Vagina (tissue), 2 donors: ENCODE results near the gene VAMP7. TPM values are rescaled to one million over a fixed set of nuclear protein-coding genes. Genes with fewer than 3 reads are reported as not detected.

ENCODE experiments used
- DNase-seq, 2 donors: peaks; one replicate each; pipeline ENCODE4 v3.0.0-alpha.2; 2017; ENCODE audit errors: extremely low spot score in 2 of 2
- H3K27ac ChIP-seq: fragments of 200-600 bp; sonication (generic); one replicate; pipeline ENCODE4 v1.5.1; 2019
- H3K27me3 ChIP-seq: fragments of 200-600 bp; sonication (generic); one replicate; pipeline ENCODE4 v1.5.1; 2019
- H3K36me3 ChIP-seq, 2 donors: fragments of 200-600 bp; sonication (generic); one replicate each; pipeline ENCODE4 v1.5.1; 2017 to 2019
- H3K4me1 ChIP-seq: fragments of 200-600 bp; sonication (generic); one replicate; pipeline ENCODE4 v1.5.1; 2019
- H3K4me3 ChIP-seq, 2 donors: fragments of 200-600 bp; sonication (generic); 1 replicate in 1 of 2; 2 replicates in 1 of 2; pipeline ENCODE4 v1.5.1; 2016 to 2019
- H3K9me3 ChIP-seq: fragments of 200-600 bp; sonication (generic); one replicate; pipeline ENCODE4 v1.5.1; 2019
- CTCF ChIP-seq, 3 experiments: fragments of 450-650 bp in 2 of 3; fragments of 200-600 bp in 1 of 3; sonication (generic) in 1 of 3; IDR thresholded peaks; one replicate each; pipeline ENCODE4 v1.5.1; 2017 to 2019; ENCODE audit warnings: antibody characterized with exemption in 3 of 3, mild to moderate bottlenecking in 2 of 3, moderate library complexity in 2 of 3
- POLR2A ChIP-seq, 2 donors: fragments of 450-650 bp; IDR thresholded peaks; one replicate each; pipeline ENCODE4 v1.6.1; 2017; ENCODE audit warnings: antibody characterized with exemption in 2 of 2, mild to moderate bottlenecking in 2 of 2, moderate library complexity in 2 of 2
- POLR2AphosphoS5 ChIP-seq, 2 donors: sonication (generic); formaldehyde crosslinking; IDR thresholded peaks; one replicate each; pipeline ENCODE4 v1.9.0; 2017; ENCODE audit warnings: antibody characterized with exemption in 2 of 2, mild to moderate bottlenecking in 2 of 2, low read depth in 1 of 2; ENCODE audit not compliant: insufficient read depth in 1 of 2
- intact Hi-C: fragments of 100-400 bp; cut with DNase I; formaldehyde crosslinking; loops from one replicate; pipeline ENCODE4 v1.15.1; 2023
- total RNA-seq: library from RNA; depleted of rRNA; stranded (reverse); fragments of >200 nt; gene quantifications from one replicate; pipeline ENCODE4 v1.2.3, GENCODE V29; 2016

The VAMP7 gene
- total RNA-seq, 1 donor from 2014 or later: 22.3 TPM

GRCh38 chrX:155957843-155958242 lies 76.7 kb downstream of the VAMP7 start:
- TF ChIP-seq CTCF (IDR thresholded peaks at IDR 0.05) (no peak), POLR2A (IDR thresholded peaks at IDR 0.05) (no peak), POLR2AphosphoS5 (IDR thresholded peaks at IDR 0.05; ENCODE audit: insufficient read depth in 1 of 2, low read depth in 1 of 2) (no peak)
- Histone ChIP-seq H3K9me3 (no peaks in the 10 kb centered on the region), H3K27me3 (no peaks in the 10 kb centered on the region), H3K27ac (no peak overlapping the region), H3K4me3 (no peak overlapping the region), H3K36me3 (no peaks in the 10 kb centered on the region), H3K4me1 (no peaks in the 10 kb centered on the region)
- DNase-seq: no peak
- intact Hi-C loops: no loop called here

- H3K9me3 ChIP-seq: no peaks in the 10 kb centered on the region
- intact Hi-C loops: no loop called here
Measured at GRCh38 chrX:155959018-155959587, 78.0 kb downstream of the VAMP7 start.

GRCh38 chrX:155962906-155963305 lies 81.8 kb downstream of the VAMP7 start:
- no peaks in the 10 kb centered on the region for H3K4me1 ChIP-seq
- no peaks in the 10 kb centered on the region for H3K27me3 ChIP-seq
- H3K27ac ChIP-seq: no peak overlapping the region
- no peaks in the 10 kb centered on the region for H3K9me3 ChIP-seq
- no peak for DNase-seq
- intact Hi-C loops: no loop called here
- TF ChIP-seq POLR2AphosphoS5 (IDR thresholded peaks at IDR 0.05; ENCODE audit: insufficient read depth in 1 of 2, low read depth in 1 of 2) (no peak), CTCF (IDR thresholded peaks at IDR 0.05) (no peak), POLR2A (IDR thresholded peaks at IDR 0.05) (no peak)
- H3K36me3 ChIP-seq: no peaks in the 10 kb centered on the region
- H3K4me3 ChIP-seq: no peak overlapping the region

More at GRCh38 chrX:155959018-155959587, 78.0 kb downstream of the VAMP7 start:
- no peak overlapping the region for H3K4me3 ChIP-seq
- TF ChIP-seq POLR2A (IDR thresholded peaks at IDR 0.05) (no peak), POLR2AphosphoS5 (IDR thresholded peaks at IDR 0.05; ENCODE audit: insufficient read depth in 1 of 2, low read depth in 1 of 2) (no peak), CTCF (IDR thresholded peaks at IDR 0.05) (no peak)
- no peaks in the 10 kb centered on the region for H3K4me1 ChIP-seq
- H3K27ac ChIP-seq: no peak overlapping the region
- no peaks in the 10 kb centered on the region for H3K27me3 ChIP-seq
- DNase-seq: no peak
- H3K36me3 ChIP-seq: no peaks in the 10 kb centered on the region

GRCh38 chrX:155966876-155967275 lies 85.7 kb downstream of the VAMP7 start:
- DNase-seq: peak in 1 of 2 donors; percentile 14
- Histone ChIP-seq H3K36me3 (no peaks in the 10 kb centered on the region), H3K4me1 (no peaks in the 10 kb centered on the region), H3K4me3 (no peak overlapping the region), H3K27ac (no peak overlapping the region), H3K9me3 (no peaks in the 10 kb centered on the region), H3K27me3 (no peaks in the 10 kb centered on the region)
- TF ChIP-seq POLR2AphosphoS5 (IDR thresholded peaks at IDR 0.05; ENCODE audit: insufficient read depth in 1 of 2, low read depth in 1 of 2): no peak
- no peak for TF ChIP-seq POLR2A (IDR thresholded peaks at IDR 0.05)
- TF ChIP-seq CTCF (IDR thresholded peaks at IDR 0.05): no peak
- intact Hi-C loops: no loop called here

- peak in 1 of 2 donors; percentile 7 for DNase-seq
- Histone ChIP-seq H3K27ac (no peak overlapping the region), H3K36me3 (no peaks in the 10 kb centered on the region), H3K9me3 (no peaks in the 10 kb centered on the region), H3K4me1 (no peaks in the 10 kb centered on the region), H3K4me3 (no peak overlapping the region), H3K27me3 (no peaks in the 10 kb centered on the region)
- no peak for TF ChIP-seq CTCF (IDR thresholded peaks at IDR 0.05)
- TF ChIP-seq POLR2AphosphoS5 (IDR thresholded peaks at IDR 0.05; ENCODE audit: insufficient read depth in 1 of 2, low read depth in 1 of 2): no peak
- TF ChIP-seq POLR2A (IDR thresholded peaks at IDR 0.05): no peak
- intact Hi-C loops: no loop called here
Measured at GRCh38 chrX:155967653-155968325, 86.6 kb downstream of the VAMP7 start.
